Prostate gland (tissue), 2 donors: ENCODE data around the gene ACADSB. TPM values are rescaled to one million over a fixed set of nuclear protein-coding genes. Genes with fewer than 3 reads are reported as not detected.

ENCODE experiments used
- DNase-seq: peaks from one replicate; pipeline ENCODE4 v3.0.0-alpha.2; 2019; ENCODE audit warnings: low spot score
- H3K27ac ChIP-seq, 2 donors: fragments of 200-600 bp; sonication (generic); 2 replicates each; pipeline ENCODE4 v1.5.1; 2017 to 2019
- H3K27me3 ChIP-seq: fragments of 200-600 bp; sonication (generic); replicated peaks from 2 replicates; pipeline ENCODE4 v1.5.1; 2019; ENCODE audit not compliant: insufficient read depth
- H3K36me3 ChIP-seq, 2 donors: fragments of 200-600 bp; sonication (generic); 1 replicate in 1 of 2; 2 replicates in 1 of 2; pipeline versions ENCODE4 v1.5.1 to v1.8.1; 2017 to 2019
- H3K4me1 ChIP-seq: fragments of 200-600 bp; sonication (generic); replicated peaks from 2 replicates; pipeline ENCODE4 v1.5.1; 2019
- H3K4me3 ChIP-seq, 2 donors: fragments of 200-600 bp; sonication (generic); 2 replicates each; pipeline ENCODE4 v1.5.1; 2017 to 2019
- H3K9me3 ChIP-seq: fragments of 200-600 bp; sonication (generic); 2 replicates; pipeline ENCODE4 v1.5.1; 2017
- POLR2A ChIP-seq: fragments of 450-650 bp; IDR thresholded peaks from one replicate; pipeline ENCODE4 v1.6.1; 2016; ENCODE audit warnings: antibody characterized with exemption, mild to moderate bottlenecking
- POLR2AphosphoS5 ChIP-seq: sonication (generic); formaldehyde crosslinking; IDR thresholded peaks from one replicate; pipeline ENCODE4 v1.6.1; 2017; ENCODE audit warnings: antibody characterized with exemption
- WGBS: methylation state at CpG from one replicate; pipeline ENCODE4 v1.1.5; 2018; 5-methylcytosine and 5-hydroxymethylcytosine counted together
- intact Hi-C: fragments of 100-400 bp; cut with DNase I; formaldehyde crosslinking; loops from one replicate; pipeline ENCODE4 v1.14.2; 2022
- total RNA-seq, 2 donors: library from RNA; depleted of rRNA; stranded (reverse); fragments of >200 nt; gene quantifications; one replicate each; pipeline ENCODE4 v1.1.0, GENCODE V29; 2016
- TF ChIP-seq, protein P1 (sequence below), 4 experiments: fragments of 200-600 bp in 2 of 4; fragments of 450-650 bp in 2 of 4; sonication (generic) in 2 of 4; IDR thresholded peaks; 1 replicate in 3 of 4; 2 replicates in 1 of 4; pipeline ENCODE4 v1.5.1; 2016 to 2019; ENCODE audit warnings: antibody characterized with exemption in 4 of 4, mild to moderate bottlenecking in 2 of 4, moderate library complexity in 2 of 4

The ACADSB gene
- total RNA-seq, 2 donors from 2014 or later = 17.2 to 38.6 TPM

DNA sequence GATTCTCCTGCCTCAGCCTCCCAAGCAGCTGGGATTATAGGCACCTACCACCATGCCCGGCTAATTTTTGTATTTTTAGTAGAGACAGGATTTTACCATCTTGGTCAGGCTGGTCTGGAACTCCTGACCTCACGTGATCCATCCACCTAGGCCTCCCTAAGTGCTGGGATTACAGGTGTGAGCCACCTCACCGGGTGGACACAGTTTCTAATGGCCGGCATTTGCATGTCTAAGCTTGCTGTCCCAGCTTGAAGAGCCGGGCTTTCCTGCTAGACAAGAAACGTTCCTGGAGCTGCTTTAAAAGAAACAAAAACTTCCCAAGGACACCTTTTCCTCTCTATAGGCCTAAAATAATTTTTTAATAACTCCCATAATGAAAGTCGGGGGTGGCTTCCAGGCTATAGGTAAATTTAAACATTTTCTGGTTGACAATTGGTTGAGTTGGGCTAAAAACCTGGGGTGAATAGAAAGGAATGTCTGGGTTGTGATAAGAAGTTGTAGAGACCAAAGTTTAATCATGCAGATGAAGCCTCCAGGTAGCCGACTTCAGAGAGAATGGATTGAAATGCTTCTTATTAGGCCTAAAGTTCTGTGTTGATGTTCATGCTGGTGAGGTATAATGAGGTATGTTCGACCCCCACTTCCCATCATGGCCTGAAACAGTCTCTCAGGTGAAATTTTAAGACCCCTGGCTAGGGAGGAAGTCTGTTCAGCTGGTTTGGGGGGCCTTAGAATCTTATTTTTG is 8.8 kb downstream of the ACADSB start:
- peak; percentile 67 for DNase-seq
- TF ChIP-seq POLR2A (no peak), POLR2AphosphoS5 (peak; percentile 63)
- WGBS = 50% methylated on average over 9 of the region's 9 CpGs
- no peaks in the 10 kb centered on the region for H3K36me3 ChIP-seq
- H3K4me3 ChIP-seq = no peak overlapping the region
- H3K27me3 ChIP-seq = no peaks in the 10 kb centered on the region
- H3K9me3 ChIP-seq = no peaks in the 10 kb centered on the region
- peak overlapping the region; percentile 65 to 67 for H3K27ac ChIP-seq
- peaks cover 4% of the 10 kb centered on the region for H3K4me1 ChIP-seq
- intact Hi-C loops = no loop called here

DNA sequence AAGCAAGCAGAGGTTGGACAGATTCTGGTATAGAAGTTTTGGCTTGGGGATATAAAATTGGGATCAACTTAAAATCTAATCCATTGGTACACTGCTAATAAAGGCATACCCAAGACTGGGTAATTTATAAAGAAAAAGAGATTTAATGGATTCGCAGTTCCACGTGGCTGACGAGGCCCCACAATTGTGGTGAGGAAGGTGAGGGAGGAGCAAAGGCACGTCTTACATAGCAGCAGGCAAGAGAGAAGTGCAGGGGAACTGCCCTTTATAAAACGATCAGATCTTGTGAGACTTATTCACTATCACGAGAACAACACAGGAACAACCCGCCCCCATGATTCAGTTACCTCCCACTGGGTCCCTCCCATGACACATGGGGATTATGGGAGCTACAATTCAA is 9.7 kb downstream of the ACADSB start:
- Histone ChIP-seq H3K4me3 (no peak overlapping the region), H3K9me3 (no peaks in the 10 kb centered on the region), H3K27me3 (no peaks in the 10 kb centered on the region), H3K36me3 (no peaks in the 10 kb centered on the region), H3K4me1 (peaks cover 4% of the 10 kb centered on the region), H3K27ac (peak overlapping the region in 1 of 2 donors; percentile 67)
- intact Hi-C loops = no loop called here
- DNase-seq = no peak
- no peak for TF ChIP-seq POLR2AphosphoS5
- 92% methylated on average over 7 of the region's 7 CpGs for WGBS

DNA sequence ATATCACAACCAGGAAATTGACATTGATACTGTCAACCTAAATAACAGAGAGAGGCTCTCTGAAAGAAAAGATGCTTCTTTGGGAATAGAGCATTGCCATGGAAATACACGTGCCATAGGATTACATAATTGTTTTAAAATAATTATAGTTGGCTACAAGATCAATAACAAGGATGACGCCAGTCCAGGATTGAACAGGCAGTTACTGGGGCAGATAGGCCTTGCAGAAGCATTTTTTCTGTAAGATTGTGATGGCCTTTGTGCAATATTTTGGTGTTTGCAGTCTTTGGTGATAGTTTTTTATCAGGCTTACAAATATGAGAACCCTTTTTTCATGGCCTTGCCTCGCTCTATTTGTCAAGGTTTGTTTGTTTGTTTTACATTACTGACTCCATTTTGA is 10.5 kb downstream of the ACADSB start:
- no peak for TF ChIP-seq POLR2AphosphoS5
- TF ChIP-seq, protein P1, sequence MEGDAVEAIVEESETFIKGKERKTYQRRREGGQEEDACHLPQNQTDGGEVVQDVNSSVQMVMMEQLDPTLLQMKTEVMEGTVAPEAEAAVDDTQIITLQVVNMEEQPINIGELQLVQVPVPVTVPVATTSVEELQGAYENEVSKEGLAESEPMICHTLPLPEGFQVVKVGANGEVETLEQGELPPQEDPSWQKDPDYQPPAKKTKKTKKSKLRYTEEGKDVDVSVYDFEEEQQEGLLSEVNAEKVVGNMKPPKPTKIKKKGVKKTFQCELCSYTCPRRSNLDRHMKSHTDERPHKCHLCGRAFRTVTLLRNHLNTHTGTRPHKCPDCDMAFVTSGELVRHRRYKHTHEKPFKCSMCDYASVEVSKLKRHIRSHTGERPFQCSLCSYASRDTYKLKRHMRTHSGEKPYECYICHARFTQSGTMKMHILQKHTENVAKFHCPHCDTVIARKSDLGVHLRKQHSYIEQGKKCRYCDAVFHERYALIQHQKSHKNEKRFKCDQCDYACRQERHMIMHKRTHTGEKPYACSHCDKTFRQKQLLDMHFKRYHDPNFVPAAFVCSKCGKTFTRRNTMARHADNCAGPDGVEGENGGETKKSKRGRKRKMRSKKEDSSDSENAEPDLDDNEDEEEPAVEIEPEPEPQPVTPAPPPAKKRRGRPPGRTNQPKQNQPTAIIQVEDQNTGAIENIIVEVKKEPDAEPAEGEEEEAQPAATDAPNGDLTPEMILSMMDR (IDR thresholded peaks at IDR 0.05) = no peak
- TF ChIP-seq POLR2A = no peak

DNA sequence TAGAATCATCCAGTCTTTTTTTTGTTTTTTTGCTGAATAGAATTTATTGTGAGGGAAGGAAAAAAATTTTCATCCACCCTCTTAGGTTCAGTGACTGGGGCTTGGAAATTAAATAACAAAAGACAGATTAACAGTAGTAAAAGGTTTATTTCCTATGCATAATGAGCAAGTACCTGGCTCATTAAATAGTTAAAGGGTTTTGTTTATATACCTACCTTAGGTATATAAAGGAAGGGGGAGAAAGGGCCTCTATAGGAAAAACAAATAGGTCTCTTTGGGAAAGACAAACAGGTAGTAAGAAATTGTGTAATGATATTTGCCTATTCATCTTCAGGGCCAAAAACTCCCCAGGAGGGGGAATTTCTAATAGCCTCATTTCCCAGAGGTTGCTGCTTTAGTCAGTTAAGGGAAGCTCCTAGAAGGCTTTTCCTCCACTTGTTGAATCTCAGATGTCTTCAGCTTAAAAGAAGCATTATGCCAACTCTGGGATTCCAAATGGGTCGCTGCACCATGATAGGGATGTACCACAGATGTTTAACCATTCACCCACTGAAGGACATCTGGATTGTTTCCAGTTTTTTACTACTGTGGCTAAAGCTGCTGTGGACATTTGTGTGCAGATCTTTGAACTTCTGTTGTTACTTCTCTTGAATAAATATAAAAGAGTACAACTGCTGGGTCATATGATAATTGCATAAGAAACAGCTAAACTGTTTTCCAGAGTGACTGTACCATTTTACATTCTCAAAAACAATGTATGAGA is 11.3 kb downstream of the ACADSB start:
- Histone ChIP-seq H3K9me3 (no peaks in the 10 kb centered on the region), H3K4me1 (no peaks in the 10 kb centered on the region), H3K36me3 (no peaks in the 10 kb centered on the region), H3K4me3 (no peak overlapping the region), H3K27me3 (no peaks in the 10 kb centered on the region), H3K27ac (peak overlapping the region; percentile 41 to 72)
- DNase-seq = peak; percentile 29
- WGBS = 50% methylated on average over 1 of the region's 1 CpG
- TF ChIP-seq POLR2AphosphoS5 (peak; percentile 53), POLR2A (no peak)
- TF ChIP-seq, protein P1 (IDR thresholded peaks at IDR 0.05) = peak in 1 of 4 experiments; percentile 5
- intact Hi-C loops = no loop called here

More for the DNA sequence above, 10.5 kb downstream of the ACADSB start:
- 65% methylated on average over 3 of the region's 3 CpGs for WGBS
- intact Hi-C loops = no loop called here
- Histone ChIP-seq H3K27me3 (no peaks in the 10 kb centered on the region), H3K36me3 (no peaks in the 10 kb centered on the region), H3K4me3 (no peak overlapping the region), H3K27ac (peak overlapping the region; percentile 41 to 72), H3K4me1 (peaks cover 4% of the 10 kb centered on the region), H3K9me3 (no peaks in the 10 kb centered on the region)
- DNase-seq = no peak

DNA sequence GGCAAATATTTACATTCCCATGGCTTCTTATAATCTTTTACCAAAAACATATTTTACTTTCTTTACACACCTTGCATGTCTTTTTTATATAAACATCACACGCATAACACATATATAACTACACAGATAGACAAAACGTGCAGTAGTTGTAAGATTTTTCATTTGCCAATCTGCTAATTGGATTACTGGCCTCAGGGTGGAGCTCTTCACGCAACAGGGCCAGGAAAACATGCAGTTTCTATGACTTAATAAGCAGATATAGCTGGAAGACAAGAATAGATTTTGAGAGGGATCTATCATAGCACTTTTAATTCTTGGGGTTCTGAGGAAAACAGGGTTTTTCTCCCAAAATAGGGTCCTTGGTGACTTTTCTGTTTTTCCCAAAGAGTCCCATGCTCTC is 12.7 kb downstream of the ACADSB start:
- intact Hi-C loops = no loop called here
- 63% methylated on average over 3 of the region's 3 CpGs for WGBS
- H3K4me3 ChIP-seq = no peak overlapping the region
- no peaks in the 10 kb centered on the region for H3K9me3 ChIP-seq
- no peaks in the 10 kb centered on the region for H3K36me3 ChIP-seq
- DNase-seq = no peak
- TF ChIP-seq POLR2AphosphoS5 = no peak
- no peak for TF ChIP-seq POLR2A
- TF ChIP-seq, protein P1 (IDR thresholded peaks at IDR 0.05) = no peak
- peak overlapping the region in 1 of 2 donors; percentile 72 for H3K27ac ChIP-seq
- no peaks in the 10 kb centered on the region for H3K4me1 ChIP-seq
- no peaks in the 10 kb centered on the region for H3K27me3 ChIP-seq
